SIG-M5 (cell line): ENCODE measurements around the gene ERFL.

Source experiments
- DNase-seq: peaks from one replicate; lab custom pipeline; 2025; lab: John Stamatoyannopoulos, UW

ERFL gene

GRCh38 chr19:41897820-41898219 is 30.4 kb downstream of the ERFL start:
- no peak for DNase-seq

GRCh38 chr19:41897181-41897580 is 31.1 kb downstream of the ERFL start:
- no peak for DNase-seq

GRCh38 chr19:41896581-41896942 is 31.7 kb downstream of the ERFL start:
- DNase-seq, result no peak

GRCh38 chr19:41895745-41896580 is 32.3 kb downstream of the ERFL start:
- no peak for DNase-seq

GRCh38 chr19:41894350-41894749 is 33.9 kb downstream of the ERFL start:
- DNase-seq, result no peak

- DNase-seq, result no peak
These were observed 34.4 kb downstream of the ERFL start for GRCh38 chr19:41893899-41894298.

GRCh38 chr19:41892173-41892902 is 35.9 kb downstream of the ERFL start:
- DNase-seq, result no peak

- no peak for DNase-seq
These were observed 37.3 kb downstream of the ERFL start for GRCh38 chr19:41890936-41891335.

- no peak for DNase-seq
These were observed 38.4 kb downstream of the ERFL start for GRCh38 chr19:41889896-41890295.

- DNase-seq, result no peak
These were observed 39.3 kb downstream of the ERFL start for GRCh38 chr19:41888926-41889325.

GRCh38 chr19:41887711-41888382 is 40.4 kb downstream of the ERFL start:
- no peak for DNase-seq

GRCh38 chr19:41886761-41887710 is 41.2 kb downstream of the ERFL start:
- no peak for DNase-seq

- DNase-seq, result peak; percentile 72
These were observed 44.2 kb downstream of the ERFL start for GRCh38 chr19:41883821-41884733.

- no peak for DNase-seq
These were observed 44.8 kb downstream of the ERFL start for GRCh38 chr19:41883463-41883820.

GRCh38 chr19:41882568-41883462 is 45.4 kb downstream of the ERFL start, which contains the start of gene ARHGEF1:
TSS of gene ARHGEF1 (plus strand) at chr19:41883184. CDS start at chr19:41888083, 4,899 bp downstream.
- DNase-seq, result no peak

- DNase-seq, result no peak
These were observed 47.9 kb downstream of the ERFL start for GRCh38 chr19:41880329-41880708.

- DNase-seq, result no peak
These were observed 48.5 kb downstream of the ERFL start for GRCh38 chr19:41879670-41880328.

GRCh38 chr19:41879080-41879479 is 49.2 kb downstream of the ERFL start:
- no peak for DNase-seq
